Liver (tissue), 9 donors: ENCODE results near the gene CEP63. TPM values are rescaled to one million over a fixed set of nuclear protein-coding genes. Genes with fewer than 3 reads are reported as not detected.

Experiments
- DNase-seq: peaks from one replicate; pipeline ENCODE4 v3.0.0-alpha.2; 2017; ENCODE audit warnings: low spot score
- H3K27ac ChIP-seq, 2 donors: one replicate each; pipeline ENCODE4 v1.7.0; 2013; ENCODE audit warnings: inconsistent platforms in 2 of 2, low read length in 2 of 2, control low read depth in 1 of 2, low read depth in 1 of 2, mild to moderate bottlenecking in 1 of 2
- H3K27me3 ChIP-seq, 4 donors: one replicate each; pipeline versions ENCODE4 v1.6.1 to v1.7.0; 2013; ENCODE audit warnings: low read length in 3 of 4, inconsistent platforms in 1 of 4, mild to moderate bottlenecking in 1 of 4, moderate library complexity in 1 of 4; ENCODE audit not compliant: control insufficient read depth in 4 of 4, insufficient read depth in 4 of 4
- H3K36me3 ChIP-seq, 4 donors: one replicate each; pipeline versions ENCODE4 v1.6.1 to v1.7.0; 2013; ENCODE audit warnings: low read length in 3 of 4, mild to moderate bottlenecking in 3 of 4, low read depth in 1 of 4, moderate library complexity in 1 of 4; ENCODE audit not compliant: control insufficient read depth in 4 of 4, insufficient read depth in 3 of 4
- H3K4me1 ChIP-seq, 4 donors: one replicate each; pipeline versions ENCODE4 v1.6.1 to v1.7.0; 2013; ENCODE audit warnings: low read length in 3 of 4, mild to moderate bottlenecking in 3 of 4, moderate library complexity in 1 of 4; ENCODE audit not compliant: control insufficient read depth in 4 of 4, insufficient read depth in 4 of 4
- H3K4me3 ChIP-seq, 3 donors: one replicate each; pipeline versions ENCODE4 v1.6.1 to v1.7.0; 2013; ENCODE audit warnings: low read length in 3 of 3, control low read depth in 1 of 3, low read depth in 1 of 3, mild to moderate bottlenecking in 1 of 3
- H3K9ac ChIP-seq, 2 donors: one replicate each; pipeline ENCODE4 v1.7.0; 2013; ENCODE audit warnings: low read length in 2 of 2, mild to moderate bottlenecking in 2 of 2, moderate library complexity in 2 of 2, control low read depth in 1 of 2, low read depth in 1 of 2
- H3K9me3 ChIP-seq, 4 donors: one replicate each; pipeline versions ENCODE4 v1.6.1 to v1.7.0; 2013; ENCODE audit warnings: low read length in 3 of 4; ENCODE audit not compliant: control insufficient read depth in 4 of 4
- ATF3 ChIP-seq: IDR thresholded peaks from 2 replicates; pipeline ENCODE4 v1.6.1; 2016; ENCODE audit warnings: antibody characterized with exemption
- CTCF ChIP-seq: fragments of 150-350 bp; IDR thresholded peaks from 2 replicates; pipeline ENCODE4 v1.5.1; 2017; ENCODE audit warnings: improper control_type of control experiment, low read depth, low read length; ENCODE audit not compliant: missing input control
- EGR1 ChIP-seq, 2 donors: IDR thresholded peaks; 2 replicates each; pipeline ENCODE4 v1.6.1; 2016 to 2018; ENCODE audit warnings: antibody characterized with exemption in 2 of 2, low read depth in 2 of 2
- FOXA1 ChIP-seq: IDR thresholded peaks from 2 replicates; pipeline ENCODE4 v1.6.1; 2016; ENCODE audit warnings: antibody characterized with exemption
- FOXA2 ChIP-seq: IDR thresholded peaks from 2 replicates; pipeline ENCODE4 v1.6.1; 2016; ENCODE audit warnings: antibody characterized with exemption
- GABPA ChIP-seq, 2 donors: IDR thresholded peaks in 1 of 2; conservative IDR thresholded peaks in 1 of 2; 2 replicates each; pipeline ENCODE4 v1.6.1; 2016; ENCODE audit warnings: antibody characterized with exemption in 2 of 2, mild to moderate bottlenecking in 1 of 2, moderate library complexity in 1 of 2
- HNF4A ChIP-seq, 2 donors: conservative IDR thresholded peaks; 2 replicates each; pipeline ENCODE4 v1.6.1; 2016; ENCODE audit warnings: antibody characterized with exemption in 2 of 2, mild to moderate bottlenecking in 2 of 2
- HNF4G ChIP-seq: IDR thresholded peaks from 2 replicates; pipeline ENCODE4 v1.6.1; 2016; ENCODE audit warnings: antibody characterized with exemption
- JUND ChIP-seq, 2 donors: IDR thresholded peaks; 2 replicates each; pipeline ENCODE4 v1.6.1; 2016; ENCODE audit warnings: antibody characterized with exemption in 2 of 2
- MAX ChIP-seq: IDR thresholded peaks from 2 replicates; pipeline ENCODE4 v1.6.1; 2016; ENCODE audit warnings: antibody characterized with exemption
- NR2F2 ChIP-seq: IDR thresholded peaks from 2 replicates; pipeline ENCODE4 v1.6.1; 2016; ENCODE audit warnings: antibody characterized with exemption
- RAD21 ChIP-seq, 2 donors: IDR thresholded peaks; 2 replicates each; pipeline ENCODE4 v1.6.1; 2016; ENCODE audit warnings: antibody characterized with exemption in 2 of 2, mild to moderate bottlenecking in 2 of 2
- REST ChIP-seq: IDR thresholded peaks from 2 replicates; pipeline ENCODE4 v1.6.1; 2016; ENCODE audit warnings: antibody characterized with exemption, mild to moderate bottlenecking
- RXRA ChIP-seq, 2 donors: IDR thresholded peaks; 2 replicates each; pipeline ENCODE4 v1.6.1; 2017 to 2018; ENCODE audit warnings: antibody characterized with exemption in 2 of 2, mild to moderate bottlenecking in 1 of 2
- SP1 ChIP-seq: IDR thresholded peaks from 2 replicates; pipeline ENCODE4 v1.6.1; 2018; ENCODE audit warnings: antibody characterized with exemption, mild to moderate bottlenecking
- TAF1 ChIP-seq: conservative IDR thresholded peaks from 2 replicates; pipeline ENCODE4 v1.6.1; 2016; ENCODE audit warnings: antibody characterized with exemption, mild to moderate bottlenecking
- YY1 ChIP-seq: IDR thresholded peaks from 2 replicates; pipeline ENCODE4 v1.6.1; 2016; ENCODE audit warnings: antibody characterized with exemption, mild to moderate bottlenecking
- ZBTB33 ChIP-seq: IDR thresholded peaks from 2 replicates; pipeline ENCODE4 v1.6.1; 2016; ENCODE audit warnings: antibody characterized with exemption
- WGBS: extraction: QIAGEN DNeasy Blood & Tissue Kit; methylation state at CpG from one replicate; pipeline ENCODE4 v1.1.7; 2013; 5-methylcytosine and 5-hydroxymethylcytosine counted together
- polyA plus RNA-seq, 2 donors: library from polyadenylated mRNA; stranded (reverse) in 1 of 2; unstranded in 1 of 2; fragments of 200-250 nt in 1 of 2; fragments of >200 nt in 1 of 2; fragmentation: Nextera tagmentation in 1 of 2; extraction: Ambion mirVana in 1 of 2; gene quantifications; one replicate each; pipeline versions ENCODE4 v1.2.1 to v1.2.3, GENCODE V29; 2013 to 2015
- total RNA-seq, 2 donors: library from RNA; depleted of rRNA; stranded (reverse); fragments of >200 nt; gene quantifications; one replicate each; pipeline ENCODE4 v1.2.3, GENCODE V29; 2014
- donor health status: healthy.
- donor health status: healthy.
- donor health status: healthy.
- donor health status: healthy.
- donor health status: healthy.

The CEP63 gene
- total and polyA plus RNA-seq, 4 donors, result 8.1 to 16.1 (median 12.7) TPM

GRCh38 chr3:134462331-134462941 lies 23.4 kb upstream of the CEP63 start:
- no peak for DNase-seq
- Histone ChIP-seq H3K27me3 (no peaks in the 10 kb centered on the region), H3K9ac (no peak overlapping the region), H3K36me3 (no peaks in the 10 kb centered on the region), H3K4me1 (no peaks in the 10 kb centered on the region), H3K4me3 (no peak overlapping the region), H3K27ac (peak overlapping the region; percentile 43 to 69), H3K9me3 (no peaks in the 10 kb centered on the region)
- WGBS, result 68% methylated on average over 5 of the region's 5 CpGs
- TF ChIP-seq EGR1 (IDR thresholded peaks at IDR 0.05; ENCODE audit: low read depth in 2 of 2), result no peak
- peak in 1 of 2 donors; percentile 21 for TF ChIP-seq RAD21 (IDR thresholded peaks at IDR 0.05)
- TF ChIP-seq REST, result no peak
- TF ChIP-seq FOXA1, result no peak
- TF ChIP-seq SP1, result peak; percentile 28
- TF ChIP-seq JUND (IDR thresholded peaks at IDR 0.05), result no peak
- TF ChIP-seq MAX, result no peak

GRCh38 chr3:134463676-134464063 lies 22.2 kb upstream of the CEP63 start:
- Histone ChIP-seq H3K4me1 (no peaks in the 10 kb centered on the region), H3K4me3 (no peak overlapping the region), H3K9me3 (no peaks in the 10 kb centered on the region), H3K27ac (peak overlapping the region; percentile 43 to 69), H3K9ac (no peak overlapping the region), H3K36me3 (no peaks in the 10 kb centered on the region), H3K27me3 (no peaks in the 10 kb centered on the region)
- WGBS, result 83% methylated on average over 4 of the region's 4 CpGs
- TF ChIP-seq CTCF, result no peak
- TF ChIP-seq JUND (IDR thresholded peaks at IDR 0.05), result no peak
- TF ChIP-seq GABPA (IDR thresholded peaks at IDR 0.05 in 1 of 2, conservative IDR thresholded peaks at IDR 0.05 in 1 of 2), result no peak
- TF ChIP-seq EGR1 (IDR thresholded peaks at IDR 0.05; ENCODE audit: low read depth in 2 of 2), result no peak
- TF ChIP-seq SP1, result no peak
- no peak for TF ChIP-seq TAF1
- TF ChIP-seq FOXA2, result no peak
- TF ChIP-seq ATF3, result no peak
- no peak for TF ChIP-seq HNF4A (conservative IDR thresholded peaks at IDR 0.05)
- TF ChIP-seq RXRA (IDR thresholded peaks at IDR 0.05), result no peak
- no peak for TF ChIP-seq REST
- TF ChIP-seq YY1, result no peak
- no peak for TF ChIP-seq NR2F2
- TF ChIP-seq RAD21 (IDR thresholded peaks at IDR 0.05), result no peak
- TF ChIP-seq HNF4G, result no peak
- TF ChIP-seq MAX, result no peak
- no peak for TF ChIP-seq ZBTB33
- no peak for TF ChIP-seq FOXA1
- DNase-seq, result no peak
